Measurements from ENCODE around the gene FOLR1. TPM values are rescaled to one million over a fixed set of nuclear protein-coding genes. Genes with fewer than 3 reads are reported as not detected.
A peak's percentile ranks its signal among the peaks of the same experiment; 100 is the strongest.

Gene FOLR1
- total and polyA plus RNA-seq, 9 of the 15 experiments (the other 6 are each of a cell fraction or from before 2014, with no cell fraction given): 0.22 to 2.3 (median 1.0) TPM

DNA sequence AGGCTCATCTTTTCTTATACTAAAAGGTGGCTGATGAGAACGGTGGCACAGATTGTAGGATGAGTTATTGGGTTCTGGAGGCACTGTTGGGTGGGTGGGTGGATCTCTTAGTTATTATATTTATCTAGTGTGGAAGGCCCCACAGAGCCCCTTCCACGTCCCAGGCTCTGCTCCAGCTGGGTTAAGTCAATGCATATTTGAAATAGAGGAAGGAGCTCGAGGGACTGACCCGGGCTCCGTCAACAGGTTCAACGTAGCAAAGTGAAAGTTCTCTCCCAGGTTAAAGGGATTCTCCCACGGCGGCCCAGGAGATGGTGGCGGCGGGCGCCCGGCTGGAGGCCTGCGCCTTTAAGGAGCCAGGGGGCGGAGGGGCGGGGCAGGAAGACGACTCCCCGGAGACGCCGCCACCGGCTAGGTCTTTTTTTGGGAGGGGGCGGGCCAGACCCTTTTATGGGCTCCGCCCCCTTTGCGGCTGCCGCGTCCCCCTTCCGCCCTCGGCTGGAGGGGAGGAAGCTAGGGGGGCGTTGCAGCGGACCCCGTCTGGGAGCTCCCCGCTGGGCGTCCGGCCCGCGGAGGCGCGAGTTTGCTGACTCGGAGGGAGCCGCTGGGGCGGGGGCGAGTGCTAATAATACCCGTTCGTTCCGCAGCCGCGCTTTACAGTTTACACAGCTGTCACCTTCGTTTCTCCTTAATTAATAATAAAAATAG lies 31.1 kb downstream of the FOLR1 start (continued):
- TF ChIP-seq ZBTB7A (IDR thresholded peaks at IDR 0.05; ENCODE audit: borderline replicate concordance, control insufficient read depth, low read depth, low read length) (peak; percentile 99), SNIP1 (IDR thresholded peaks at IDR 0.05; ENCODE audit: low read depth) (no peak), FOXA3 (CRISPR knock-in tag; conservative IDR thresholded peaks at IDR 0.05 in 1 of 2, IDR thresholded peaks at IDR 0.05 in 1 of 2) (peak in 1 of 2 experiments; percentile 73; a peak in 1 of 4 replicates), KLF1 (tag; IDR thresholded peaks at IDR 0.05) (0 out of 2 replicates have a peak, but pooled peaks have one; percentile 46), SMAD1 (IDR thresholded peaks at IDR 0.05; ENCODE audit: low read depth, low read length, partially characterized antibody) (no peak), SETDB1 (IDR thresholded peaks at IDR 0.05; ENCODE audit: low read length) (no peak), RAD21 (CRISPR knock-in tag; conservative IDR thresholded peaks at IDR 0.05 in 1 of 2, IDR thresholded peaks at IDR 0.05 in 1 of 2) (no peak), SMAD4 (CRISPR knock-in tag; conservative IDR thresholded peaks at IDR 0.05) (peak; percentile 76), U2AF2 (optimal IDR thresholded peaks at IDR 0.05; ENCODE audit: low read depth, low read length) (no peak), POLR2A (conservative IDR thresholded peaks at IDR 0.05) (peak; percentile 74), KLF13 (tag; IDR thresholded peaks at IDR 0.05; ENCODE audit: borderline replicate concordance, low read depth) (peak; percentile 97; the same call in 1 of the 2 replicates), ZNF23 (CRISPR knock-in tag; IDR thresholded peaks at IDR 0.05) (no peak), NCOA6 (IDR thresholded peaks at IDR 0.05) (no peak), RB1 (IDR thresholded peaks at IDR 0.05; ENCODE audit: low read depth) (peak; percentile 53; the same call in 1 of the 2 replicates), KDM4B (IDR thresholded peaks at IDR 0.05; ENCODE audit: borderline replicate concordance in 2 of 2, low read depth in 1 of 2) (no peak), ARNT (IDR thresholded peaks at IDR 0.05) (no peak), HDGF (IDR thresholded peaks at IDR 0.05) (no peak), POLR2AphosphoS5 (IDR thresholded peaks at IDR 0.05; ENCODE audit: control insufficient read depth, insufficient read depth, low read depth, low read length) (peak; percentile 38; the same call in 1 of the 2 replicates), FOXM1 (IDR thresholded peaks at IDR 0.05; ENCODE audit: low read depth) (peak; percentile 85), FOXM1 (CRISPR knock-in tag; IDR thresholded peaks at IDR 0.05; ENCODE audit: low read depth) (no peak), TRIM28 (IDR thresholded peaks at IDR 0.05) (no peak), ZNF764 (CRISPR knock-in tag; IDR thresholded peaks at IDR 0.05; ENCODE audit: low read depth) (no peak), IFI16 (CRISPR knock-in tag; IDR thresholded peaks at IDR 0.05) (no peak)
- TF ChIP-seq, protein P1, sequence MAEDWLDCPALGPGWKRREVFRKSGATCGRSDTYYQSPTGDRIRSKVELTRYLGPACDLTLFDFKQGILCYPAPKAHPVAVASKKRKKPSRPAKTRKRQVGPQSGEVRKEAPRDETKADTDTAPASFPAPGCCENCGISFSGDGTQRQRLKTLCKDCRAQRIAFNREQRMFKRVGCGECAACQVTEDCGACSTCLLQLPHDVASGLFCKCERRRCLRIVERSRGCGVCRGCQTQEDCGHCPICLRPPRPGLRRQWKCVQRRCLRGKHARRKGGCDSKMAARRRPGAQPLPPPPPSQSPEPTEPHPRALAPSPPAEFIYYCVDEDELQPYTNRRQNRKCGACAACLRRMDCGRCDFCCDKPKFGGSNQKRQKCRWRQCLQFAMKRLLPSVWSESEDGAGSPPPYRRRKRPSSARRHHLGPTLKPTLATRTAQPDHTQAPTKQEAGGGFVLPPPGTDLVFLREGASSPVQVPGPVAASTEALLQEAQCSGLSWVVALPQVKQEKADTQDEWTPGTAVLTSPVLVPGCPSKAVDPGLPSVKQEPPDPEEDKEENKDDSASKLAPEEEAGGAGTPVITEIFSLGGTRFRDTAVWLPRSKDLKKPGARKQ (CRISPR knock-in tag; IDR thresholded peaks at IDR 0.05): no peak
- TF ChIP-seq, protein P2, sequence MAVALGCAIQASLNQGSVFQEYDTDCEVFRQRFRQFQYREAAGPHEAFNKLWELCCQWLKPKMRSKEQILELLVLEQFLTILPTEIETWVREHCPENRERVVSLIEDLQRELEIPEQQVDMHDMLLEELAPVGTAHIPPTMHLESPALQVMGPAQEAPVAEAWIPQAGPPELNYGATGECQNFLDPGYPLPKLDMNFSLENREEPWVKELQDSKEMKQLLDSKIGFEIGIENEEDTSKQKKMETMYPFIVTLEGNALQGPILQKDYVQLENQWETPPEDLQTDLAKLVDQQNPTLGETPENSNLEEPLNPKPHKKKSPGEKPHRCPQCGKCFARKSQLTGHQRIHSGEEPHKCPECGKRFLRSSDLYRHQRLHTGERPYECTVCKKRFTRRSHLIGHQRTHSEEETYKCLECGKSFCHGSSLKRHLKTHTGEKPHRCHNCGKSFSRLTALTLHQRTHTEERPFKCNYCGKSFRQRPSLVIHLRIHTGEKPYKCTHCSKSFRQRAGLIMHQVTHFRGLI (CRISPR knock-in tag; IDR thresholded peaks at IDR 0.05): no peak
- TF ChIP-seq, protein P3, sequence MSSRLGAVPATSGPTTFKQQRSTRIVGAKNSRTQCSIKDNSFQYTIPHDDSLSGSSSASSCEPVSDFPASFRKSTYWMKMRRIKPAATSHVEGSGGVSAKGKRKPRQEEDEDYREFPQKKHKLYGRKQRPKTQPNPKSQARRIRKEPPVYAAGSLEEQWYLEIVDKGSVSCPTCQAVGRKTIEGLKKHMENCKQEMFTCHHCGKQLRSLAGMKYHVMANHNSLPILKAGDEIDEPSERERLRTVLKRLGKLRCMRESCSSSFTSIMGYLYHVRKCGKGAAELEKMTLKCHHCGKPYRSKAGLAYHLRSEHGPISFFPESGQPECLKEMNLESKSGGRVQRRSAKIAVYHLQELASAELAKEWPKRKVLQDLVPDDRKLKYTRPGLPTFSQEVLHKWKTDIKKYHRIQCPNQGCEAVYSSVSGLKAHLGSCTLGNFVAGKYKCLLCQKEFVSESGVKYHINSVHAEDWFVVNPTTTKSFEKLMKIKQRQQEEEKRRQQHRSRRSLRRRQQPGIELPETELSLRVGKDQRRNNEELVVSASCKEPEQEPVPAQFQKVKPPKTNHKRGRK (tag; IDR thresholded peaks at IDR 0.05): no peak

Data from K562 (cell line).